ENCODE results near the gene CRB2. TPM values are rescaled to one million over a fixed set of nuclear protein-coding genes. Genes with fewer than 3 reads are reported as not detected.
A peak's percentile ranks its signal among the peaks of the same experiment; 100 is the strongest.

CRB2 gene
- total and polyA plus RNA-seq, 8 donors: 0.02 to 0.08 TPM; not detected in 6

GRCh38 chr9:123358181-123358905, 2.3 kb downstream of the CRB2 start:
- H3K36me3 ChIP-seq: no peaks in the 10 kb centered on the region
- H3K4me1 ChIP-seq: no peaks in the 10 kb centered on the region
- no peak overlapping the region for H3K27ac ChIP-seq
- 81 to 87% methylated on average over 10 of the region's 10 CpGs for WGBS, 2 donors
- H3K4me3 ChIP-seq: no peak overlapping the region
- FAIRE-seq (no peak), DNase-seq (no peak), ATAC-seq (no peak)
- intact Hi-C loops (cut with DNase I): loop anchor here in 1 of 3 donors (10.0 kb wide), 2 partner anchors 244 to 274 kb away; no protein-coding TSS in a partner anchor
- no peak for TF ChIP-seq CTCF (IDR thresholded peaks at IDR 0.05)
- H3K9me3 ChIP-seq: no peaks in the 10 kb centered on the region
- H3K27me3 ChIP-seq: no peaks in the 10 kb centered on the region

GRCh38 chr9:123359106-123359505, 3.1 kb downstream of the CRB2 start:
- no peak for FAIRE-seq
- no peak for TF ChIP-seq CTCF (IDR thresholded peaks at IDR 0.05)
- Histone ChIP-seq H3K4me1 (no peaks in the 10 kb centered on the region), H3K27me3 (no peaks in the 10 kb centered on the region), H3K9me3 (no peaks in the 10 kb centered on the region), H3K36me3 (no peaks in the 10 kb centered on the region), H3K27ac (no peak overlapping the region), H3K4me3 (no peak overlapping the region)
- no peak for ATAC-seq
- no peak for DNase-seq
- 65 to 73% methylated on average over 2 of the region's 2 CpGs for WGBS, 2 donors
- intact Hi-C loops (cut with DNase I): loop anchor here in 1 of 3 donors (10.0 kb wide), 2 partner anchors 244 to 274 kb away; no protein-coding TSS in a partner anchor

- Histone ChIP-seq H3K4me3 (no peak overlapping the region), H3K4me1 (no peaks in the 10 kb centered on the region), H3K27ac (no peak overlapping the region), H3K9me3 (no peaks in the 10 kb centered on the region), H3K27me3 (no peaks in the 10 kb centered on the region), H3K36me3 (no peaks in the 10 kb centered on the region)
- TF ChIP-seq CTCF (IDR thresholded peaks at IDR 0.05): no peak
- no peak for FAIRE-seq
- peak; percentile 33 to 63 (median 62) for ATAC-seq
- WGBS, 2 donors: 32 to 35% methylated on average over 3 of the region's 3 CpGs
- DNase-seq: peak in 3 of 6 donors; percentile 10 to 57 (median 32)
- intact Hi-C loops (cut with DNase I): loop anchor here in 1 of 3 donors (10.0 kb wide), 2 partner anchors 245 to 275 kb away; no protein-coding TSS in a partner anchor
Measured at GRCh38 chr9:123359546-123359945, 3.5 kb downstream of the CRB2 start.

GRCh38 chr9:123360161-123361085, 4.4 kb downstream of the CRB2 start:
- intact Hi-C loops (cut with DNase I): loop anchor here in 1 of 3 donors (10.0 kb wide), 1 partner anchor 64 kb away; no protein-coding TSS in a partner anchor
- no peaks in the 10 kb centered on the region for H3K27me3 ChIP-seq
- FAIRE-seq (no peak), DNase-seq (peak in 5 of 6 donors; percentile 54 to 79 (median 60)), ATAC-seq (peak; percentile 38 to 86 (median 55))
- no peak for TF ChIP-seq CTCF (IDR thresholded peaks at IDR 0.05)
- WGBS, 2 donors: 45 to 46% methylated on average over 21 to 22 of the region's 22 CpGs
- H3K4me1 ChIP-seq: no peaks in the 10 kb centered on the region
- no peaks in the 10 kb centered on the region for H3K36me3 ChIP-seq
- H3K27ac ChIP-seq: no peak overlapping the region
- no peaks in the 10 kb centered on the region for H3K9me3 ChIP-seq
- no peak overlapping the region for H3K4me3 ChIP-seq
